BE2C (cell line): ENCODE data around the gene SLC25A43.

Experiments used
- DNase-seq: peaks from one replicate; pipeline ENCODE4 v3.0.0-alpha.2; 2020
- H3K27me3 ChIP-seq: fragments of 250-450 bp; sonication (Bioruptor Pico); 2 replicates; pipeline ENCODE4 v1.5.1; 2020; ENCODE audit warnings: mild to moderate bottlenecking
- H3K36me3 ChIP-seq: fragments of 250-450 bp; sonication (Bioruptor Pico); 2 replicates; pipeline ENCODE4 v1.5.1; 2020; ENCODE audit warnings: mild to moderate bottlenecking
- H3K4me1 ChIP-seq: fragments of 250-450 bp; sonication (Bioruptor Pico); 2 replicates; pipeline ENCODE4 v1.5.1; 2020
- H3K4me3 ChIP-seq: 2 replicates; pipeline ENCODE4 v1.5.1; 2011; ENCODE audit warnings: low read depth, low read length
- H3K9me3 ChIP-seq: fragments of 250-450 bp; sonication (Bioruptor Pico); 2 replicates; pipeline ENCODE4 v1.5.1; 2020
- TF ChIP-seq, protein P1 (sequence below): IDR thresholded peaks from 2 replicates; pipeline ENCODE4 v1.5.1; 2012; ENCODE audit warnings: mild to moderate bottlenecking, low read depth, low read length

The SLC25A43 gene

DNA sequence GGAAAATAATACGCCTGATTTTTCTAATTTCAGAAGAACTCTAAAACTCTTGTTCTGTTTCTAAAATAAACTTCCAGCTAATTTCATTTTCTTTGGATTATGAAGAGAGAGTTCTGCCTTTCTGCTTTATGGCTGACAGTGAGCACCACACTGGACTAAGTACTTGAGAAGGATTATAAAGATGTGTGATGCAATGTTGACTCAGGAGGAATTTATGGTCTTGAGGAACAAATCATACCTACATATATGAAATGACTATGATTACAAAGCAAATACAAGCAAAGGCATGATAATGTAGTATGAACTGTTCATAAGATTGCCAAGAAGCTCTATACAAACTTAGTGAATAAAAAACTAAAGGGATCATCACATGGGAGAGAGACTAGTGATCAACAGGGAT is 56.1 kb downstream of the SLC25A43 start:
- TF ChIP-seq, protein P1, sequence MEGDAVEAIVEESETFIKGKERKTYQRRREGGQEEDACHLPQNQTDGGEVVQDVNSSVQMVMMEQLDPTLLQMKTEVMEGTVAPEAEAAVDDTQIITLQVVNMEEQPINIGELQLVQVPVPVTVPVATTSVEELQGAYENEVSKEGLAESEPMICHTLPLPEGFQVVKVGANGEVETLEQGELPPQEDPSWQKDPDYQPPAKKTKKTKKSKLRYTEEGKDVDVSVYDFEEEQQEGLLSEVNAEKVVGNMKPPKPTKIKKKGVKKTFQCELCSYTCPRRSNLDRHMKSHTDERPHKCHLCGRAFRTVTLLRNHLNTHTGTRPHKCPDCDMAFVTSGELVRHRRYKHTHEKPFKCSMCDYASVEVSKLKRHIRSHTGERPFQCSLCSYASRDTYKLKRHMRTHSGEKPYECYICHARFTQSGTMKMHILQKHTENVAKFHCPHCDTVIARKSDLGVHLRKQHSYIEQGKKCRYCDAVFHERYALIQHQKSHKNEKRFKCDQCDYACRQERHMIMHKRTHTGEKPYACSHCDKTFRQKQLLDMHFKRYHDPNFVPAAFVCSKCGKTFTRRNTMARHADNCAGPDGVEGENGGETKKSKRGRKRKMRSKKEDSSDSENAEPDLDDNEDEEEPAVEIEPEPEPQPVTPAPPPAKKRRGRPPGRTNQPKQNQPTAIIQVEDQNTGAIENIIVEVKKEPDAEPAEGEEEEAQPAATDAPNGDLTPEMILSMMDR, result no peak
- no peaks in the 10 kb centered on the region for H3K36me3 ChIP-seq
- H3K27me3 ChIP-seq, result no peaks in the 10 kb centered on the region
- no peak for DNase-seq
- no peaks in the 10 kb centered on the region for H3K9me3 ChIP-seq
- no peaks in the 10 kb centered on the region for H3K4me1 ChIP-seq
- H3K4me3 ChIP-seq, result no peak overlapping the region

DNA sequence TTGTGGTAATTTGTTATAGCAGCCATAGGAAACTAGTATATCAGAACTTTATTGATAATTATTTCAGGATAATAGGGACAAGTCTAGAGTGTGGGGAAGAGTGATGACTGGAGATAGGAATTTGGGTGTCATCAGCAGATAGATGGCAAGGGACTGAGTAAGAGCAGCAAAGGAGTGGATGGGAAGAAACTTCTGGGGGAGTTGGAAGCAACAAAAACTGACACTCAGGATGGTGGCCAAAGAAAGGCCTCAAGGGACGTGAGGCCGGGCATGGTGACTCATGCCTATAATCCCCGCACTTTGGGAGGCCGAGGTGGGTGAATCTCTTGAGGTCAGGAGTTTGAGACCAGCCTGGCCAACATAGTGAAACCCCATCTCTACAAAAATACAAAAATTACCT is 60.0 kb downstream of the SLC25A43 start:
- H3K4me1 ChIP-seq, result no peaks in the 10 kb centered on the region
- TF ChIP-seq, protein P1, result no peak
- H3K36me3 ChIP-seq, result no peaks in the 10 kb centered on the region
- no peak overlapping the region for H3K4me3 ChIP-seq
- H3K27me3 ChIP-seq, result no peaks in the 10 kb centered on the region
- DNase-seq, result no peak
- no peaks in the 10 kb centered on the region for H3K9me3 ChIP-seq

DNA sequence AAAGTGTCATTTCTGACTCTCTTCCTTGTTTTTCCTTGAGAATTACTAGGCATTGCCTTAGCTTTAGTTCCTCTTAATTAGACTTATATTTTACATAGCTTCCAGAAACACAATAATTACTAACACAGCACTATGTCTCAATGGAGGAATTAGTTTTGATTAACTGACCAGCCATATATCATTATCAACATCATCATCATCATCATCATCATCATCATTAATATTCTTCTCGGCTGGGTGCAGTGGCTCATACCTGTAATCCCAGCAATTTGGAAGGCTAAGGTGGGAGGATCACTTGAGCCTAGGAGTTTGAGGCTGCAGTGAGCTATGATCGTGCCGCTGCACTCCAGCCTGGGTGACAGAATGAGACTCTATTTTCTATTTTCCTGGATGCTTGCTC is 66.4 kb downstream of the SLC25A43 start:
- no peak for DNase-seq
- Histone ChIP-seq H3K36me3 (peaks cover 12% of the 10 kb centered on the region), H3K9me3 (no peaks in the 10 kb centered on the region), H3K4me3 (no peak overlapping the region), H3K27me3 (no peaks in the 10 kb centered on the region), H3K4me1 (no peaks in the 10 kb centered on the region)
- TF ChIP-seq, protein P1, result no peak

DNA sequence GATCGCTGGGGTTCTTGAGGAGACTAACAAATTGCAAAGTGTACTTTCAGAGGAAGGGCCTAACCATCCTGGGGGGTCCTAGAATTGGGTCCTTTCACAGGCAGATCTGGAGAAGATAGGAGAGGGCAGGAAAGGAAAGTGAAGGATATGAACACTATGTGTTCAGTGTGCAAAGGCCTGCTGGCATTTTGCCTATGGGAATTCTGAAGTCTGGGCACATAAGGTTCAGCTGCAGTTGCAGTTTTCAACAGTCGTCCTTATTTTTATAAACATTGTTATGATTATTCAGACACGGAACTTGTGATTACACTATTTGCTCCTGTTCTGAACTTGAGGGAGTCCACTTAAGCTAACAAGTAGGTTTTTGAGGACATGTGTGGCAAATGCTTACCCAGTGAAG is 67.8 kb downstream of the SLC25A43 start:
- peaks cover 22% of the 10 kb centered on the region for H3K36me3 ChIP-seq
- no peaks in the 10 kb centered on the region for H3K27me3 ChIP-seq
- TF ChIP-seq, protein P1, result no peak
- H3K4me1 ChIP-seq, result no peaks in the 10 kb centered on the region
- no peak overlapping the region for H3K4me3 ChIP-seq
- H3K9me3 ChIP-seq, result no peaks in the 10 kb centered on the region
- no peak for DNase-seq

DNA sequence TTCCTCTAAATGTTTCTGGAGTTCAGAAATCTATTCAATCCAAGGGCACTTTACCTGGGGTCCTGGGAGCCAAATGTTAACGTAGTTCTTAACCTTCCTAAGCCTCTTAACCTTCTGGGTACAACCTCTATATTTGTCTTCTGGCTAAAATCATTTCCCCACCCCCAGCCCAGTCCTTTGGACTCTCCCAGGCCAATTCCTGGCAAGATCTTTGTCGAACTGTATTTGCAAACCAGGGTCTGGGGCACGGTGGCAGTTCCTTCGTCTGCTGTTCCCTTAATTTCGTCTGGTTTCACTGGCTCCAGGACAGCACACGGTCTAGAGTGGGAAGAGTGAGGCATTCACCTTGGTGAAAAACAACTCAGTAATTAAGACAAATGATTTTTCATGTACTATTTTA is 68.3 kb downstream of the SLC25A43 start:
- Histone ChIP-seq H3K9me3 (no peaks in the 10 kb centered on the region), H3K27me3 (no peaks in the 10 kb centered on the region), H3K4me3 (no peak overlapping the region), H3K36me3 (peaks cover 22% of the 10 kb centered on the region), H3K4me1 (no peaks in the 10 kb centered on the region)
- no peak for DNase-seq
- TF ChIP-seq, protein P1, result no peak

DNA sequence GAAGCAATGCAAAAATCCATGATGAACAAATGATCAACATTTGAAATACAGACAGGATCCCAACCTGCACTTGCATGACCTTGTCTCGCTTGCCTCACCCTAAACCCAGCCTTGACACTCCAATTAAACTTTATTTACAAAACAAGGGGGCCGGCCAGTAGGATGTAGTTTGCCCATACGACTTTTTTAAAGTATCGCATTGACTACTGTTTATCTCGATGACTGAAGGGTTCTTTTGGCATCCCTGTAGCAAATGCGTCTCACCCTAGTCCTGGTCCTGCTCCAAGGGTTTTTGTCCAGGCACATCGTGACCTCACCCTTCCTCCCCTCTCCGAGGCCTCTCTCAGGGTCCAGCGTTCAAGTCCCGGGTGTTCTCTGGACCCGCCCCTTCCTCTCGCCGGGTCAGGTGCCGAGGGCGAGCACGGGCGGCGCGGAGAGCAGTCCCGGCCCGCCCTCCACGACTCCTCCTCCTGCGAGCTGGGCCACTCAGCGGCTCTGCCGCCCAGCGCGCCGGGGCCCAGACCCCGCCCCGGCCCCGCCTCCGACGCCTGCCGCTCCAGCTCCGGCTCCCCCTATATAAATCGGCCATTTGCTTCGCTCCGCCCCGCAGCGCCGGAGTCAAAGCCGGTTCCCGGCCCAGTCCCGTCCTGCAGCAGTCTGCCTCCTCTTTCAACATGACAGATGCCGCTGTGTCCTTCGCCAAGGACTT is 68.9 kb downstream of the SLC25A43 start, which contains the start of gene SLC25A5:
TSS of gene SLC25A5 (plus strand) at position 603 of the 709 bp plus-strand sequence. CDS start at position 675, 72 bp downstream.
- Histone ChIP-seq H3K9me3 (no peaks in the 10 kb centered on the region), H3K27me3 (no peaks in the 10 kb centered on the region), H3K36me3 (peaks cover 22% of the 10 kb centered on the region), H3K4me1 (no peaks in the 10 kb centered on the region), H3K4me3 (peak within 1 kb of the TSS; percentile 76)
- TF ChIP-seq, protein P1, result no peak
- peak; percentile 88 for DNase-seq
